Karpas-422 (cell line): ENCODE data around the gene OPCML. TPM values are rescaled to one million over a fixed set of nuclear protein-coding genes. Genes with fewer than 3 reads are reported as not detected.

Experiments
- DNase-seq: peaks from one replicate; pipeline ENCODE4 v3.0.0-alpha.2; 2015
- H2AFZ ChIP-seq: fragments of 200-600 bp; sonication (generic); 2 replicates; pipeline ENCODE4 v1.6.1; 2014; ENCODE audit warnings: antibody characterized with exemption, low read length, mixed read lengths
- H3K27ac ChIP-seq: fragments of 200-600 bp; sonication (generic); 2 replicates; pipeline ENCODE4 v1.5.1; 2014; ENCODE audit warnings: mild to moderate bottlenecking, low read length, moderate library complexity
- H3K27me3 ChIP-seq: fragments of 200-600 bp; sonication (generic); 2 replicates; pipeline ENCODE4 v1.6.1; 2014; ENCODE audit warnings: low read length, mixed read lengths
- H3K36me3 ChIP-seq: fragments of 200-600 bp; sonication (generic); 2 replicates; pipeline ENCODE4 v1.6.1; 2014; ENCODE audit warnings: low read length, mixed read lengths; ENCODE audit not compliant: insufficient read depth
- H3K4me1 ChIP-seq: fragments of 200-600 bp; sonication (generic); 2 replicates; pipeline ENCODE4 v1.6.1; 2014; ENCODE audit warnings: mild to moderate bottlenecking, low read length, mixed read lengths
- H3K4me2 ChIP-seq: fragments of 200-600 bp; sonication (generic); 2 replicates; pipeline ENCODE4 v1.6.1; 2014; ENCODE audit warnings: low read length, low read depth, mild to moderate bottlenecking; ENCODE audit not compliant: poor library complexity, severe bottlenecking
- H3K4me3 ChIP-seq: fragments of 200-600 bp; sonication (generic); 2 replicates; pipeline ENCODE4 v1.5.1; 2014; ENCODE audit warnings: mild to moderate bottlenecking, antibody characterized with exemption, low read length, mixed read lengths
- H3K79me2 ChIP-seq: fragments of 200-600 bp; sonication (generic); 2 replicates; pipeline ENCODE4 v1.6.1; 2014; ENCODE audit warnings: mild to moderate bottlenecking, low read length, mixed read lengths
- H3K9ac ChIP-seq: fragments of 200-600 bp; sonication (generic); 2 replicates; pipeline ENCODE4 v1.6.0; 2014; ENCODE audit warnings: low read length
- H3K9me2 ChIP-seq: fragments of 200-600 bp; sonication (generic), shearing (Covaris generic); replicated peaks from 2 replicates; pipeline ENCODE4 v1.6.0; 2014; ENCODE audit warnings: mild to moderate bottlenecking, low read length, moderate library complexity; ENCODE audit not compliant: insufficient read depth
- H3K9me3 ChIP-seq: fragments of 300-700, 200-600 bp; sonication (generic); 2 replicates; pipeline ENCODE4 v1.6.1; 2014; ENCODE audit warnings: low read length, mixed read lengths
- H4K20me1 ChIP-seq: fragments of 200-600 bp; sonication (generic); 2 replicates; pipeline ENCODE4 v1.6.1; 2014; ENCODE audit warnings: mild to moderate bottlenecking, antibody characterized with exemption, low read length, low read depth; ENCODE audit not compliant: insufficient read depth
- total RNA-seq: library from RNA; depleted of rRNA; stranded (reverse); fragments of >200 nt; shearing (Covaris generic); gene quantifications from 2 replicates; pipeline ENCODE4 v1.2.3, GENCODE V29; 2014; ENCODE audit warnings: low replicate concordance

The OPCML gene
- total RNA-seq, 1 experiment from 2014 or later, result not detected

DNA sequence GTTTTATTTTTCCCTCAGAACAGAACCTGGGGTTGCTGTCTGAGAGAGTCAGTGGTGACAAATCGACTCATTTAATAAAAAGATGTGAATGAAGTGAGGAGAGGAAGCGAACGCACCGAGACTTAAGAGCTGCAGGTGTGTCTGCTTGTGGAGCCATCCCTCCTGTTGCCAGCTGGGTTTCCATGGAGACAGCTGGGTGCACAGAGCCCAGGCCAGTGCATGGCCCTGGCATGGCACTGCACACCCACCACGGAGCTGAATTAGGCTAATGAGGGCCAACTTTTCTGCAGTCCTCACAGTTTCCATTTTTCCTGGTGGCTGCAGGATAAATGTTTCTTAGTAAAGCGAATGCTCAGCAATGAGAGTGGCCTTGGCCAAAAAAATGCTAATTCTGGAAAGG lies 750.2 kb downstream of the OPCML start:
- Histone ChIP-seq H3K9me3 (no peaks in the 10 kb centered on the region), H3K4me1 (no peaks in the 10 kb centered on the region), H3K4me3 (no peak overlapping the region), H3K36me3 (no peaks in the 10 kb centered on the region), H3K9ac (no peak overlapping the region), H3K79me2 (no peaks in the 10 kb centered on the region), H3K27me3 (no peaks in the 10 kb centered on the region), H2AFZ (no peak overlapping the region), H3K9me2 (no peaks in the 10 kb centered on the region), H3K27ac (no peak overlapping the region), H3K4me2 (no peak overlapping the region), H4K20me1 (no peaks in the 10 kb centered on the region)
- no peak for DNase-seq

DNA sequence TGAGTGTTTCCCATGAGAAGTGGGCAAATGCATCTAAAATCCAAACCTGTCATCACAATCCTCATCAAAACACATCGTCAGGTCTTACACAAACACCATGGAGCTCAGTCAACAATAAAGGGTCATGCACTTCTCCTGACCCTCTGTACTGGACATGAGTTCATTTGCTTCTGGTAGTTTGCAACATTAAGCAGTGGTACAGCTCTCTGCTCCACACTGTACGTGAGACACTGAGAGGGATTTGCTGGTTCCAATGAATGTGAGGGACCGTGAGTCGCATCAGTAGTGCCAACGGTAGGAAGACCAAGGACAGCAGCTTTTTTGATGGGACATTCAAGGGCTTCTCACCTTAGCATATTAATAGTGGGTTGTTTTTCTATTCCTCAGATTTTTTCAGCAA lies 752.3 kb downstream of the OPCML start:
- no peaks in the 10 kb centered on the region for H3K9me3 ChIP-seq
- no peak overlapping the region for H2AFZ ChIP-seq
- no peak overlapping the region for H3K4me3 ChIP-seq
- H3K4me1 ChIP-seq, result no peaks in the 10 kb centered on the region
- H3K27me3 ChIP-seq, result no peaks in the 10 kb centered on the region
- no peaks in the 10 kb centered on the region for H3K9me2 ChIP-seq
- H3K27ac ChIP-seq, result no peak overlapping the region
- H3K36me3 ChIP-seq, result no peaks in the 10 kb centered on the region
- no peak for DNase-seq
- H3K4me2 ChIP-seq, result no peak overlapping the region
- H4K20me1 ChIP-seq, result no peaks in the 10 kb centered on the region
- H3K79me2 ChIP-seq, result no peaks in the 10 kb centered on the region
- H3K9ac ChIP-seq, result no peak overlapping the region

DNA sequence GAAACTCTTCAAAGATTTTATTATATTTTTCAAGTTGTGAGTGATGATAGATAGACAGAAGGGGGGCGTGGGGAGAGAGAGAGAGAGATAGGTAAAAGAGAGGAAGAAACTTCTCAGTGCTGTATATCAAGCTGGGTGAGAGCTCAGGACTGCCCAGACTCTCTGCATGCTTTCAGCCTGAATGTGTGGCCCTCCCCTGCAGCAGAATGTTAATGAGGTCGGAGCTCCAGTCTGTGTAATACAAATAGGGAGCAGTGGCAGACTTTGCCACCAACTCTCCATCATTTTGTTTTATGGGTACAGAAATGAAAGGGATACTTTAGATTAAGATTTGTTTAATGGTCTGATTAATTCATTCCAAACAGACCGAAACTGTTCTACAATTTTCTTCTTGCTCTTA lies 752.8 kb downstream of the OPCML start:
- H3K4me2 ChIP-seq, result no peak overlapping the region

DNA sequence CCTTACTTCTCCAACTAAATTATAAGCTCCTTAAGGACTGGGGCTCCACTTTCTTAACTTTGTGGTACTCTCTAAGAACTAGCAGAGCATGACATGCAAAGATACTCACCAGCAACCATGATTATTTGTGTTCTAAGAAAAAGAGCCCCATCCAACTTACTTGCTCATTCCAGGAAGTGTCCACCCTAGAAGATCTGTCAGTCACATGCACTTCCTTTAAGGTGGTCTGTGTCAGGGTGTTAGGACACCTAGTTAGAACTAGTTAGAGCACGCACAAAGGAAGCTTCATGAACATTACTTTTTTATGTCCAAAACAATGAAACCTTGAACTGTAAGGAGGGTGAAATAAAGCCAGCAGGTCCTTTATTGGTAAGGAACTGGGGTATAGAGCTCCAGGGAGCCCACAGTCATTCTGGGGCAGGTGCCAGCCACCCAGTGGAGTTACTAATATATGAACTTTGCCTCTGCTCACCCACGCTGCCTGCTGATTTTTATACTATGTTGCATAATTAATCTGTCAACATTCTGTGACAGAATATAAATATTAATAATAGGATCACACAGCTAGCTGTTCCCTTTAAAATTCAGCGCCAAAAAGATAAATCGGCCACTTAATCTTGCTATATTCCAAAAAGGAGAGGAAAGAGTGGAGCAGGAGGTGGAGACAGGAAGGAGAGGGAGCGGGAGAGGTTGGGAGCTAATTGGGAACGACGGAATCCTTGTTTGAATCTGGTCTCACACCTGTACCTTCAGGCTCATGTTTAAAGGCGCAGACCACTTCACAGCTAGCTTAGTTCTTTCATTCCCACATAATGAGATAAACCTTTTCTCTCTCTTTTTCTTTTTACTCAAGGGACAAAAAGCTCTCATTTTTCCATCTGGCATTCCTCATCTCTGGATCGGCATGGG lies 755.0 kb downstream of the OPCML start:
- Histone ChIP-seq H3K36me3 (no peaks in the 10 kb centered on the region), H3K9ac (no peak overlapping the region), H2AFZ (no peak overlapping the region), H3K27ac (no peak overlapping the region), H3K27me3 (no peaks in the 10 kb centered on the region), H4K20me1 (no peaks in the 10 kb centered on the region), H3K4me3 (no peak overlapping the region), H3K9me2 (no peaks in the 10 kb centered on the region), H3K4me1 (no peaks in the 10 kb centered on the region), H3K4me2 (no peak overlapping the region), H3K79me2 (no peaks in the 10 kb centered on the region), H3K9me3 (no peaks in the 10 kb centered on the region)
- DNase-seq, result no peak

More for the DNA sequence above, 752.8 kb downstream of the OPCML start:
- Histone ChIP-seq H3K9me2 (no peaks in the 10 kb centered on the region), H2AFZ (no peak overlapping the region), H3K9ac (no peak overlapping the region), H4K20me1 (no peaks in the 10 kb centered on the region), H3K4me3 (no peak overlapping the region), H3K36me3 (no peaks in the 10 kb centered on the region), H3K79me2 (no peaks in the 10 kb centered on the region), H3K27me3 (no peaks in the 10 kb centered on the region), H3K4me1 (no peaks in the 10 kb centered on the region), H3K27ac (no peak overlapping the region), H3K9me3 (no peaks in the 10 kb centered on the region)
- DNase-seq, result no peak

DNA sequence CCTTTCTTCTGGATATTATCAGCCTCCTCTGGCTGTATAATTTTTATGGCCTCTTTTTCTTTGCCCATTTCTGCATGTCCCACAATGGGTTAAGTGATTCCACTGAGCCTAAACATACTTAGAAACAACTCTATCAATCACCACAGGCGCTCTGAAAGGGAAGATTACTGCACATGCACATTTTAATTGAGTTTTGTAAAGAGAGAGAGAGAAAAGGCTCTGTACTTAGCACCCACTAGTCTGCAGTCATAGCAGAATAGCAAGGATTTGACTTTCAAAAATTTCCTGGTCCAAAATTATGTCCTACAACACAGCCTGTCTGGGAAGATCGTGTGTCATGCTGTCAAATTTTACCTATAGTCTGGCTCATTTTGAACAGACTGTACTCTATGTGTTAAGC lies 758.5 kb downstream of the OPCML start:
- Histone ChIP-seq H3K27me3 (no peaks in the 10 kb centered on the region), H3K79me2 (no peaks in the 10 kb centered on the region), H3K9me2 (no peaks in the 10 kb centered on the region), H4K20me1 (no peaks in the 10 kb centered on the region), H3K36me3 (no peaks in the 10 kb centered on the region), H3K27ac (no peak overlapping the region), H3K4me2 (no peak overlapping the region), H3K4me1 (no peaks in the 10 kb centered on the region), H2AFZ (no peak overlapping the region), H3K9ac (no peak overlapping the region), H3K4me3 (no peak overlapping the region), H3K9me3 (no peaks in the 10 kb centered on the region)
- no peak for DNase-seq

DNA sequence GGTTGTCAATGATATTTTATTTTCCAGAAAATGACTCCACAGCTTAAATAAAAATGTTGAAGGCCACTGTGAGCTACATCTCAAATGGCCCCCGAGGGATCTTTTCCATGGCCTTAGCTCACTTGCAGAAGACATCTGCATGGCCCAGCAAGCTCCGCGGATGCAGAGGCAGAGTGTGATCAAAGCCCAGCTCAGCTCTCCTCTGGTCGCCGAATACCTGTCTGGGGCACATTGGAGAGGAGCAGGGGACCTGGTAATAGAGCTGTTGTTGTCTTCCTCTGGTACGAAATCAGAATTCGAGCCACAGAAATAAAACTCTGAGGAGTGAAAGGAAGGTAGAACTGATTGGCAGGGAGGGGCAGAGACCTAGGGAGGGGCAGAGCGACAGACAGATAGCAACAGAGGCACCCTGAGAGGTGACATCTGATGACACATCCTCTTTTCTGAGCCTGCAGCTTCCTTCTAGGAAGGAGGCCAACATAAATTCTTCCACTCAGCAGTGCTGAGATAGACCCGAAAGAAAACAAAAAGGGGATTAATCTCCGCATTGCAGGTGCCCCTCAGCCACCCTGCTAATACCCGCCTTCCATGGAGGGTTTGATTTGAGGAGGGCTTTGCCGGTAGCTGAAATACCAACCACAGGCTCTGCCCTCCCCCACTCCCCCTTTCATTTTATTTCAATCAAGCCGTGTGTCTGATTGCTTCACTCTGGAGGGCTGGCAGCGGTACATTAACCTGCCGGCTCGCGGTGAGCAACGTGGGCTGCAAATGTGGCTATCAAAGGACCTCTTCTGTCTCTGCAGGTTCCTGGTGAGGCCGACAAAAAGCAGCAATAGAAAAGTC lies 759.4 kb downstream of the OPCML start:
- no peaks in the 10 kb centered on the region for H3K27me3 ChIP-seq
- DNase-seq, result no peak
- H3K27ac ChIP-seq, result no peak overlapping the region
- no peaks in the 10 kb centered on the region for H4K20me1 ChIP-seq
- no peaks in the 10 kb centered on the region for H3K9me3 ChIP-seq
- H3K4me1 ChIP-seq, result no peaks in the 10 kb centered on the region
- H3K36me3 ChIP-seq, result no peaks in the 10 kb centered on the region
- no peaks in the 10 kb centered on the region for H3K79me2 ChIP-seq
- H3K4me2 ChIP-seq, result no peak overlapping the region
- no peaks in the 10 kb centered on the region for H3K9me2 ChIP-seq
- H3K9ac ChIP-seq, result no peak overlapping the region
- no peak overlapping the region for H2AFZ ChIP-seq
- H3K4me3 ChIP-seq, result no peak overlapping the region

GRCh38 chr11:132771746-132772145 lies 760.6 kb downstream of the OPCML start:
- no peaks in the 10 kb centered on the region for H4K20me1 ChIP-seq
- H3K36me3 ChIP-seq, result no peaks in the 10 kb centered on the region
- no peak overlapping the region for H3K4me3 ChIP-seq
- no peak overlapping the region for H3K9ac ChIP-seq
- no peaks in the 10 kb centered on the region for H3K9me2 ChIP-seq
- H3K79me2 ChIP-seq, result no peaks in the 10 kb centered on the region
- H3K4me1 ChIP-seq, result no peaks in the 10 kb centered on the region
- no peak for DNase-seq
- H3K4me2 ChIP-seq, result no peak overlapping the region
- H2AFZ ChIP-seq, result no peak overlapping the region
- H3K27me3 ChIP-seq, result no peaks in the 10 kb centered on the region
- no peak overlapping the region for H3K27ac ChIP-seq
- H3K9me3 ChIP-seq, result no peaks in the 10 kb centered on the region

- Histone ChIP-seq H3K4me1 (no peaks in the 10 kb centered on the region), H3K36me3 (no peaks in the 10 kb centered on the region), H3K9ac (no peak overlapping the region), H3K9me3 (no peaks in the 10 kb centered on the region), H3K27ac (no peak overlapping the region), H3K9me2 (no peaks in the 10 kb centered on the region), H2AFZ (no peak overlapping the region), H3K79me2 (no peaks in the 10 kb centered on the region), H3K27me3 (no peaks in the 10 kb centered on the region), H4K20me1 (no peaks in the 10 kb centered on the region), H3K4me3 (no peak overlapping the region), H3K4me2 (no peak overlapping the region)
- DNase-seq, result no peak
Observed at GRCh38 chr11:132770829-132771530, 761.3 kb downstream of the OPCML start.
